Right renal pelvis (tissue), 4 donors: ENCODE results near the gene EGLN1. TPM values are rescaled to one million over a fixed set of nuclear protein-coding genes. Genes with fewer than 3 reads are reported as not detected.
A peak's percentile ranks its signal among the peaks of the same experiment; 100 is the strongest.

Experiments
- DNase-seq, 4 donors: peaks; one replicate each; pipeline ENCODE4 v3.0.0-alpha.2; 2013; ENCODE audit warnings: low read depth in 4 of 4, low spot score in 3 of 4, missing footprints in 1 of 4
- polyA plus RNA-seq, 4 donors: library from polyadenylated mRNA; unstranded; fragments of 120-200 nt; gene quantifications; one replicate each; pipeline ENCODE4 v1.2.1, GENCODE V29; 2013; ENCODE audit not compliant: insufficient read length in 4 of 4

Gene EGLN1
- polyA plus RNA-seq, 4 donors = 40.1 to 48.1 (median 44.0) TPM

GRCh38 chr1:231422798-231423309, 767 bp upstream of the EGLN1 start:
- no peak for DNase-seq

DNA sequence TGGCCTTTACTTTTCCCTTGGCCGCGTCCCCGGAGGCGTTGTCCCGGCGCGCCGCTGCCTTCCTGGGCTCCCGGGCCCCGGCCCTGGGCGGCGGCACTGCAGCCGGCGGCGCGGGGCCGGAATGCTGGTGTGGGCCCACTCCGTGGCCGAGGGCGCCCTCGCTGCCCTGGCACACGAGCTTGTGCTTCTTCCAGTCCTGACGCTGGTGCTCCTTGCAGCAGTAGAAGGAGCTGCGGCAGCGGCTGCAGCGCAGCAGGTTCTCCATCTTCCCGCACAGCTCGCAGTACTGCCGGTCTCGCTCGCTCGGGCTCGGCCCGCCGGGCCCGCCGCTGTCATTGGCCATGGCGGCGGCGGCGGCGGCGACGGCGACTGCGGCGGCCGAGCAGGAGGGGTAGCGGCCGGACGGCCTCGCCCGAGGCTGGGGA, 529 bp downstream of the EGLN1 start:
- DNase-seq = no peak

DNA sequence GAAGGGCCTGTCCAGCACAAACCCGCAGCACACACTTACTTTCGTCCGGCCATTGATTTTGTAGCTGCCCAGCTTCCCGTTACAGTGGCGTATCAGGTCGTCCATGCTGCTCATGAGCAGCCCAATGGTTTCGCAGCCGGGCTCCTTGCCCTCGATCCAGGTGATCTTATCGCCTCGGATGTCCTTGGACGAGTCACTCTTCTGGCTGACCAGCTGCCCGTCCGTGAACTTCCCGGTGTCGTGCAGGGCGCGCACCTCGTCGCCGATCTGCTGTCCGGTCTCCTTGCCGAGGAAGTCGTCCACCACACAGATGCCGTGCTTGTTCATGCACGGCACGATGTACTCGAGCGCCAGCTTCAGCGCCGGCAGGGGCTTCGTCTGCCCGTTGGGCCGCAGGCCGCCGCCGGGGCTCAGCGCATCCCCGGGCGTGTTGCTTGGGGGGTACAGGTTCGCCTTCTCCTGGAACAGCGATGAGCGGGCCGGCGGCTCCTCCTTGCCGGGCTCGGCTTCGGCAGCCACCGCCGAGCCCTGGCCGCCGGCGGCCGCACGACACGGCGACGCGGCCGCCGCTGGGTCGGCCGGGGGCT, 1.0 kb downstream of the EGLN1 start:
- DNase-seq = peak in 1 of 4 donors; percentile 37

GRCh38 chr1:231420299-231420958, 1.7 kb downstream of the EGLN1 start:
- DNase-seq = no peak

- no peak for DNase-seq
Measured at GRCh38 chr1:231419738-231420298, 2.3 kb downstream of the EGLN1 start.

DNA sequence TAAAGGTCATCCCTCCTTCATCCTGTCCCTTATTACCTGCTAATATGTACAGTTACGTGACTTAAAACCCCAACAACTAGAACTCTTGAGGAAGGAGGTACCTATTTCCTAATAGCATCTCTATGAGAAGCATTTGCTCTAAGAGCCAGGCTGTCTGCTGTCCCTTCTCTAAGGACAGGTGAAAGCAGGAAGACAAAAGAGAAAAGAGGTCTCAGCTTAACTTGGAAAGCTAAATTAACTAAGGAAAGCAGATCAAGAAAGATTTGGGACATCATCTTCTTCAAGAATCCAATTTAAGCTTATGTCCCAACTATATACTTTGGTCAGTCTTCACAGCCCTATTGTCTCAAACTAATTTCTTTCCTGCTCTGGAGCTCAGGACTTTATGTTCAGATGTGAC, 2.9 kb downstream of the EGLN1 start:
- DNase-seq = no peak

GRCh38 chr1:231418741-231419107, 3.4 kb downstream of the EGLN1 start:
- no peak for DNase-seq

GRCh38 chr1:231418101-231418740, 3.9 kb downstream of the EGLN1 start:
- DNase-seq = no peak

GRCh38 chr1:231417513-231417912, 4.6 kb downstream of the EGLN1 start:
- no peak for DNase-seq

DNA sequence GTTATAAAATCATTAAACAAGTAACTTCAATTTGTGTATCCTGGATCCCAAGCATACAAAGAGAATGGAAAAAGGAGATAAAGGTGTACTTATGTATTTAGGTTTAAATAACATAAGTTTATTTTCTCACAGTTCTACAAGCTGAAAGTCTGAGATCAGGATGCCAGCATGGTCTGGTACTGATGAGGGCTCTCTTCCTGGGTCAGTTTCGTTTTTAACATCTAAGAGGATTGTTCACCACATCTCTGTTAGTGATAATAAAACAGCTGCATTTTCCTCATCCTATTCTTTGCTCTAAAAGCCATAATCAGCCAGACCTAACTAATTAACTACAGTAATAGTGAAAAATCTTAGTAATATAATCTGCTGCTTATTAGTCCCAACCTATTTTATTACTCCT, 5.2 kb downstream of the EGLN1 start:
- DNase-seq = no peak

DNA sequence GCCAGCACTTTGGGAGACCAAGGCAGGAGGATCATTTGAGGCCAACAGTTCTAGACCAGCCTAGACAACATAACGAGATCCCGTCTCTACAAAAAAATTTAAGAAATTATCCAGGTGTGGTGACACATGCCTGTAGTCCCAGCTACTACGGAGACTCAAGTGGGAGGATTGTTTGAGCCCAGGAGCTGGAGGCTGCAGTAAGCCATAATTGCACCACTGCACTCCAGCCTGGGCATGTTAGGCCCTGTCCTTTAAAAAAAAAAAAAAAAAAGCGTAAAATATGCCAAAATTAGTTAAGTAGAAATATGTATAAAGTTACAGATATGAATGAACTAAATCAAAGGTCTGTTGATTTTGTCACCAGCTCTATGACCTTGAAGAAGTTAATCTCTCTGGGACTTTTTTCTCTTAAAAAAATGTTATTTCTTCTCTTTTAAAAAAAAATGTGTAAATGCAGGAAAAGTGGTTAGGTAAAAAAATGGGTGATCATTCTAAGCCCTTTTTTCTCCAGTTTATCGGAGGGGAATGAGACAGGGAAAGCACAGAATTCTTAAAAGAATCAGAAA, 7.0 kb downstream of the EGLN1 start:
- DNase-seq = no peak

DNA sequence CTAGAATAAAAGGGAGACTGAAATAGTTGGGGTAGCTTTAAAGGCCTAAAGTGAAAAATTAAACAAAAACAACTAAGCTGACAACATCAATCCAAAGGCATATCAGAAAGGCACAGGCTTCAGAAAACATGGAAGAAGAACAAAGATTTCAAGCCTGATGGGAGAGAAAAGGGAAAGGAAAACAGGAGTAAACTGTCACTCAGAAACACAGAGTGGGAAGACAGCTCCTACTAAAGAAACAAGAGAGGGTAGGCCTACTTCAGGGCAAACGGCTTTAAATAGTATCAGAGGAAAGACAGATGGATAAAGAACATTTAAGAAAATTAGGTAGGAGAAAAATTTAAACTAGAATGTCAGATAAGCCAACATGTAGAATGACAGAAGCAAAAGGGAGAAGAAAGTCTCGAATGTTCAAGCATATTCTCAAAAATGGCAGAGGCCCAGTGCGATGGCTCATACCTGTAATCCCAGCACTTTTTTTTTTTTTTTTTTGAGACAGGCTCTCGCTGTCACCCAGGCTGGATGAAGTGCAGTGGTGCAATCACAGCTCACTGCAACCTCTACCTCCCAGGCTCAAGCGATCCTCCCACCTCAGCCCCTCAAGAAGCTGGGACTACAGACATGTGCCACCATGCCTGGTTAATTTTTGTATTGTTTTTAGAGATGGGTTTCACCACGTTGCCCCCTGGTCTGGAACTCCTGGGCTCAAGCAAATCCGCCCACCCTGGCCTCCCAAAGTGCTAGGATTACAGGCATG, 7.6 kb downstream of the EGLN1 start:
- no peak for DNase-seq

- DNase-seq = no peak
Measured at GRCh38 chr1:231413749-231414082, 8.4 kb downstream of the EGLN1 start.

GRCh38 chr1:231411036-231411531, 11.0 kb downstream of the EGLN1 start:
- no peak for DNase-seq

DNA sequence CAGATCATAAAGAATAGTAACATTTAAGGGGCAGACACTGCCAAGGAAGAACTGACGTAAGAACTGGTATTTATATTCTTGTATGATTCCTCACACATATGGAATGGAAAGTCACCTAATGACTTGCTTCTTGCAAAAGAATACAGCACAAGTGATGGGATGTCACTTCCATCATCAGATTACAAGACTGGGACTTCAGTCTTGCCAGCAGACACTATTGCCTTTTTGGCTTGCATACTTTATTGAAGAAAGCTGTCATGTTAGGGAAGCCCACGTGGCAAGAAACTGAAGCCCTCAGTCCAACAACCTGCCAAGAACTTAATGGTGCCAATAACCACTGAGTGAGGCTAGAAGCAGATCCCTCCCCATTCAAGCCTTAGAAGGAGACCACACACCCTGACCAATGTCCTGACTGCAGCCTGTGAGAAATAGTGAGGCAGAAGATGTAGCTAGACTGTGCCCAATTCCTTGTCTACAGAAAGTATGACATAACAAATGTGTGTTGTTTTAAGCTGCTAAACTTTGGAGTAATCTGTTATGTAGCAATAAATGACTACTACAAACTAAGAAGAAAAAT, 12.0 kb downstream of the EGLN1 start:
- no peak for DNase-seq

DNA sequence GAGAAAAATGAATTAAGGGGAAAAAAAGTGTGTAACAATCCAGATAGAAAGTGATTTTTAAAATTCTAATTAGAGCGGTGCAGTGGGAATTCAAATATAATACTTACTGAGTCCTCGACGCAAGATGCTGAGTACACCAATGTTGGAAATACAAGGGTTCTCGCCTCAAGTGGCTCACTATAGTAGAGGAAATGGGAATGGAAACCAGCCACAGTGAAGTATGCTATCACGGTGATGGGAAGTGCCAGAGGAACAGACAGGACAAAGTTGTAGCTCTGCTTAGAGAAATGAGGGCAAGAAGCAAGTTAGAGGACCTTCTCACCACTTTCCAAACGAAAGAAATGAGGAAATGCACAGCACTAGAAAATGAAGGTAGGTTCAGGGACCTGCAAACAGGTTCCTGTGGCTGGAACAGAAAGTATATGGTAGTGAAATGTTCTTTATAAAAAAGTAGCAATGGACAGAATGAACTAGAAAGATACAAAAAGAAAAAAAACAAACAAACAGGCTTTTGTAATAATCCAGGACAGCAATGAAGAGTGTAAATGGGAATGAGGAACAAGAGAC, 13.5 kb downstream of the EGLN1 start:
- no peak for DNase-seq

DNA sequence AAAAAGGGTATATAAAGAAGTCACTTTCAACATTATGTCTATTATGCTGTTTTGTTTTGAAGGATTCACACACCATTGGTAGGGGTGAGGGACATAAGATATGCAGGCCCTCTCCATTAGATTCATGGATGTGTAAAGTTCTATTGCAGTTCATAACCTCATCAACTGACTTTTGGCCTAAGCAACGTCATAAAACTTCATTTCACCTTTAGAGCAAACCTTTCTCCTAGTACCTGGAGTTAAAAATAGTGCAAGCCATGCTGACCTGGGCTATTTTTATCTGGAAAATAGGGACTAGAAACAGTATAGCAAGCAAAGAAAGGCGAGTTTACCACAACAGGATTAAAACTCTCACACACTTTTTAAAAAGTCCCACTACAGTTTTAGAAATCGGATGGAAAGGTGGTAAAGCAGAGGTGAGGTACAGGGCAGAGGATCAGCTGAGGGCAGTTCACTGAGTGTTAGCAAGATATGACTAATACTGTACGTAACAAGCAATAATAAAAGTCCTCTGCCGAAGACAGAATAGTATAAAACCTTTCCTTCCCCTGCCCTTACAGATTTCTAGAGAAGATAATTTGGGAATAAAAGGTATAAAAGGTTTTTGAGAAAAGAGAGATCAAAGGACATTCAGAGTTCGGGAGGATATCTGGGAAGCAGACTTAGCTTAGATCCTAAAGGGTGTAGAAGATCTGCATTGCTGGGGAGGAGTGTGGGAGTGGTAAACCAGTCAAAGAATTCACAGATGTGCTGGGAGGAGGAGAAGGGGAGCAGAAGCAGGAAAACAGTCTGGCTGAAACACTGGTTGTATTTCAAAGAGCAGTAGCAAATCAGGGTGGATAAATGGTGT, 14.3 kb downstream of the EGLN1 start:
- DNase-seq = no peak

- no peak for DNase-seq
Measured at GRCh38 chr1:231407049-231407448, 15.0 kb downstream of the EGLN1 start.

DNA sequence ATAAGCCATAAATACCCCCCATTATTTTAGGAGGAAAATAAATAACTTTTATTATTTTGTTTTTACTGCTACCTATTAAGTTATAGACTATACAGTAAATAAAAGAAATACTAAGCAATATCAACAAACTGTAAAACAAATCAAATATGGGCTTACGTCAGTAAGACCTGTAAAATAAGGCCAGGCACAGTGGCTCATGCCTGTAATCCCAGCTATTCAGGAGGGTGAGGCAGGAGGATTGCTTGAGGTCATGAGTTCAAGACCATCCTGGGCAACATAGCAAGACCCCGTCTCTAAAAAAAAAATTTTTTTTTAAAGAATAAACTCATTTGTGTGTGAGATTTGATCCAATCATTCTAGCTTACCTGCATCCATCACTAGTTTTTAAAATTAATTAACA, 17.8 kb downstream of the EGLN1 start:
- no peak for DNase-seq
